Liver (tissue), 9 donors: ENCODE results near the gene STIM2. TPM values are rescaled to one million over a fixed set of nuclear protein-coding genes. Genes with fewer than 3 reads are reported as not detected.

Experiments used
- DNase-seq: peaks from one replicate; pipeline ENCODE4 v3.0.0-alpha.2; 2017; ENCODE audit warnings: low spot score
- H3K27ac ChIP-seq, 2 donors: one replicate each; pipeline ENCODE4 v1.7.0; 2013; ENCODE audit warnings: inconsistent platforms in 2 of 2, low read length in 2 of 2, control low read depth in 1 of 2, low read depth in 1 of 2, mild to moderate bottlenecking in 1 of 2
- H3K27me3 ChIP-seq, 4 donors: one replicate each; pipeline versions ENCODE4 v1.6.1 to v1.7.0; 2013; ENCODE audit warnings: low read length in 3 of 4, inconsistent platforms in 1 of 4, mild to moderate bottlenecking in 1 of 4, moderate library complexity in 1 of 4; ENCODE audit not compliant: control insufficient read depth in 4 of 4, insufficient read depth in 4 of 4
- H3K36me3 ChIP-seq, 4 donors: one replicate each; pipeline versions ENCODE4 v1.6.1 to v1.7.0; 2013; ENCODE audit warnings: low read length in 3 of 4, mild to moderate bottlenecking in 3 of 4, low read depth in 1 of 4, moderate library complexity in 1 of 4; ENCODE audit not compliant: control insufficient read depth in 4 of 4, insufficient read depth in 3 of 4
- H3K4me1 ChIP-seq, 4 donors: one replicate each; pipeline versions ENCODE4 v1.6.1 to v1.7.0; 2013; ENCODE audit warnings: low read length in 3 of 4, mild to moderate bottlenecking in 3 of 4, moderate library complexity in 1 of 4; ENCODE audit not compliant: control insufficient read depth in 4 of 4, insufficient read depth in 4 of 4
- H3K4me3 ChIP-seq, 3 donors: one replicate each; pipeline versions ENCODE4 v1.6.1 to v1.7.0; 2013; ENCODE audit warnings: low read length in 3 of 3, control low read depth in 1 of 3, low read depth in 1 of 3, mild to moderate bottlenecking in 1 of 3
- H3K9ac ChIP-seq, 2 donors: one replicate each; pipeline ENCODE4 v1.7.0; 2013; ENCODE audit warnings: low read length in 2 of 2, mild to moderate bottlenecking in 2 of 2, moderate library complexity in 2 of 2, control low read depth in 1 of 2, low read depth in 1 of 2
- H3K9me3 ChIP-seq, 4 donors: one replicate each; pipeline versions ENCODE4 v1.6.1 to v1.7.0; 2013; ENCODE audit warnings: low read length in 3 of 4; ENCODE audit not compliant: control insufficient read depth in 4 of 4
- ATF3 ChIP-seq: IDR thresholded peaks from 2 replicates; pipeline ENCODE4 v1.6.1; 2016; ENCODE audit warnings: antibody characterized with exemption
- CTCF ChIP-seq: fragments of 150-350 bp; IDR thresholded peaks from 2 replicates; pipeline ENCODE4 v1.5.1; 2017; ENCODE audit warnings: improper control_type of control experiment, low read depth, low read length; ENCODE audit not compliant: missing input control
- EGR1 ChIP-seq, 2 donors: IDR thresholded peaks; 2 replicates each; pipeline ENCODE4 v1.6.1; 2016 to 2018; ENCODE audit warnings: antibody characterized with exemption in 2 of 2, low read depth in 2 of 2
- HNF4A ChIP-seq, 2 donors: conservative IDR thresholded peaks; 2 replicates each; pipeline ENCODE4 v1.6.1; 2016; ENCODE audit warnings: antibody characterized with exemption in 2 of 2, mild to moderate bottlenecking in 2 of 2
- JUND ChIP-seq, 2 donors: IDR thresholded peaks; 2 replicates each; pipeline ENCODE4 v1.6.1; 2016; ENCODE audit warnings: antibody characterized with exemption in 2 of 2
- NR2F2 ChIP-seq: IDR thresholded peaks from 2 replicates; pipeline ENCODE4 v1.6.1; 2016; ENCODE audit warnings: antibody characterized with exemption
- RAD21 ChIP-seq, 2 donors: IDR thresholded peaks; 2 replicates each; pipeline ENCODE4 v1.6.1; 2016; ENCODE audit warnings: antibody characterized with exemption in 2 of 2, mild to moderate bottlenecking in 2 of 2
- REST ChIP-seq: IDR thresholded peaks from 2 replicates; pipeline ENCODE4 v1.6.1; 2016; ENCODE audit warnings: antibody characterized with exemption, mild to moderate bottlenecking
- ZBTB33 ChIP-seq: IDR thresholded peaks from 2 replicates; pipeline ENCODE4 v1.6.1; 2016; ENCODE audit warnings: antibody characterized with exemption
- WGBS: extraction: QIAGEN DNeasy Blood & Tissue Kit; methylation state at CpG from one replicate; pipeline ENCODE4 v1.1.7; 2013; 5-methylcytosine and 5-hydroxymethylcytosine counted together
- polyA plus RNA-seq, 2 donors: library from polyadenylated mRNA; stranded (reverse) in 1 of 2; unstranded in 1 of 2; fragments of 200-250 nt in 1 of 2; fragments of >200 nt in 1 of 2; fragmentation: Nextera tagmentation in 1 of 2; extraction: Ambion mirVana in 1 of 2; gene quantifications; one replicate each; pipeline versions ENCODE4 v1.2.1 to v1.2.3, GENCODE V29; 2013 to 2015
- total RNA-seq, 2 donors: library from RNA; depleted of rRNA; stranded (reverse); fragments of >200 nt; gene quantifications; one replicate each; pipeline ENCODE4 v1.2.3, GENCODE V29; 2014
- donor health status: healthy.
- donor health status: healthy.
- donor health status: healthy.
- donor health status: healthy.
- donor health status: healthy.

Gene STIM2
- total and polyA plus RNA-seq, 4 donors = 5.4 to 11.1 (median 6.9) TPM

GRCh38 chr4:27048429-27049238 is 188.0 kb downstream of the STIM2 start:
- peaks cover 0 to 2% (median 0%) of the 10 kb centered on the region in 4 donors for H3K9me3 ChIP-seq
- no peaks in the 10 kb centered on the region for H3K36me3 ChIP-seq
- 21% methylated on average over 19 of the region's 19 CpGs for WGBS
- DNase-seq = no peak
- H3K27ac ChIP-seq = no peak overlapping the region
- no peak for TF ChIP-seq REST
- TF ChIP-seq EGR1 (IDR thresholded peaks at IDR 0.05; ENCODE audit: low read depth in 2 of 2) = no peak
- peak; percentile 84 to 88 for TF ChIP-seq RAD21 (IDR thresholded peaks at IDR 0.05)
- TF ChIP-seq HNF4A (conservative IDR thresholded peaks at IDR 0.05) = no peak
- peak; percentile 82 for TF ChIP-seq CTCF
- H3K4me3 ChIP-seq = peak overlapping the region in 1 of 3 donors; percentile 23
- peaks cover 0 to 6% (median 0%) of the 10 kb centered on the region in 4 donors for H3K27me3 ChIP-seq
- peaks cover 0 to 18% (median 9%) of the 10 kb centered on the region in 4 donors for H3K4me1 ChIP-seq
- H3K9ac ChIP-seq = no peak overlapping the region

GRCh38 chr4:27049239-27049829 is 188.7 kb downstream of the STIM2 start:
- Histone ChIP-seq H3K9me3 (no peaks in the 10 kb centered on the region), H3K9ac (no peak overlapping the region), H3K36me3 (no peaks in the 10 kb centered on the region), H3K4me3 (no peak overlapping the region), H3K4me1 (peaks cover 0 to 17% (median 8%) of the 10 kb centered on the region in 4 donors), H3K27me3 (peaks cover 0 to 6% (median 0%) of the 10 kb centered on the region in 4 donors), H3K27ac (no peak overlapping the region)
- TF ChIP-seq RAD21 (IDR thresholded peaks at IDR 0.05) = no peak
- TF ChIP-seq CTCF = no peak
- no peak for TF ChIP-seq ATF3
- no peak for TF ChIP-seq JUND (IDR thresholded peaks at IDR 0.05)
- TF ChIP-seq NR2F2 = no peak
- TF ChIP-seq ZBTB33 = no peak
- DNase-seq = no peak
- WGBS = 76% methylated on average over 8 of the region's 8 CpGs
